Activated naive CD8-positive, alpha-beta T cell treated with anti-CD3 and anti-CD28 coated beads for 36 hours (primary cell): ENCODE results near the gene SAXO2. TPM values are rescaled to one million over a fixed set of nuclear protein-coding genes. Genes with fewer than 3 reads are reported as not detected.
"Not testable (repeated sequence)": the region's sequence is repeated elsewhere in the genome, so short reads cannot be mapped to it uniquely, and the experiment has no call there.

Source experiments
- DNase-seq: peaks from one replicate; pipeline ENCODE4 v3.0.0; 2021
- H3K27ac Mint-ChIP-seq: one replicate; pipeline ENCODE4 v1.8.0; 2022; ENCODE audit warnings: mild to moderate bottlenecking, moderate library complexity, mixed read lengths
- H3K27me3 Mint-ChIP-seq: one replicate; pipeline ENCODE4 v1.8.0; 2022; ENCODE audit warnings: mild to moderate bottlenecking, mixed read lengths
- H3K36me3 Mint-ChIP-seq: one replicate; pipeline ENCODE4 v1.8.0; 2021; ENCODE audit warnings: mild to moderate bottlenecking, mixed read lengths
- H3K4me1 Mint-ChIP-seq: one replicate; pipeline ENCODE4 v1.8.0; 2021; ENCODE audit warnings: mixed read lengths
- H3K4me3 Mint-ChIP-seq: one replicate; pipeline ENCODE4 v1.8.0; 2022; ENCODE audit warnings: mild to moderate bottlenecking, moderate library complexity, mixed read lengths
- H3K9me3 Mint-ChIP-seq: one replicate; pipeline ENCODE4 v1.8.0; 2022; ENCODE audit warnings: mixed read lengths
- total RNA-seq, 2 experiments: library from RNA; stranded (reverse); gene quantifications; one replicate each; pipeline ENCODE4 v1.2.3, GENCODE V29; 2021

SAXO2 gene
- total RNA-seq, 2 experiments from 2014 or later: 0.76 to 2.4 TPM

DNA sequence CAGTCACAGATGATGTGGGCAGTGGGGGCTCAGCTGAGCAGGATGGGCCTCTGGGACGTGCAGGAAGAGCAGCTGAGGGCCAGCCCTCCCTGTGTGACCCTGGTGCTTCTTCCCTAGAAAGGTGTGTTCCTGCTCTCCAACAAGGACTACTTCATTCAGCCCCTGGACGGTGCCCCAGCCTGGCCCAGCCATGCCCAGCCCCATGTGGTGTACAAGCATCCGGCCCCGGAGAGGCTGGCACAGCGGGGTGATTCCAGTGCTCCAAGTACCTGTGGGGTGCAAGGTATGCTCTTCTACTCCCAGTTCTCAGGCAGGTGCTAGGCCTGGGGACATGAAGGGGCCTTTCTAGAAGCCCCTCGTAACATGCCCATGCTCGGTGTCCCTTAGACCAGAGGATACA, 38.3 kb downstream of the SAXO2 start:
- H3K4me3 Mint-ChIP-seq: no peak overlapping the region
- no peaks in the 10 kb centered on the region for H3K27me3 Mint-ChIP-seq
- H3K27ac Mint-ChIP-seq: no peak overlapping the region
- H3K4me1 Mint-ChIP-seq: peaks cover 12% of the 10 kb centered on the region
- no peak for DNase-seq
- no peaks in the 10 kb centered on the region for H3K9me3 Mint-ChIP-seq
- no peaks in the 10 kb centered on the region for H3K36me3 Mint-ChIP-seq

DNA sequence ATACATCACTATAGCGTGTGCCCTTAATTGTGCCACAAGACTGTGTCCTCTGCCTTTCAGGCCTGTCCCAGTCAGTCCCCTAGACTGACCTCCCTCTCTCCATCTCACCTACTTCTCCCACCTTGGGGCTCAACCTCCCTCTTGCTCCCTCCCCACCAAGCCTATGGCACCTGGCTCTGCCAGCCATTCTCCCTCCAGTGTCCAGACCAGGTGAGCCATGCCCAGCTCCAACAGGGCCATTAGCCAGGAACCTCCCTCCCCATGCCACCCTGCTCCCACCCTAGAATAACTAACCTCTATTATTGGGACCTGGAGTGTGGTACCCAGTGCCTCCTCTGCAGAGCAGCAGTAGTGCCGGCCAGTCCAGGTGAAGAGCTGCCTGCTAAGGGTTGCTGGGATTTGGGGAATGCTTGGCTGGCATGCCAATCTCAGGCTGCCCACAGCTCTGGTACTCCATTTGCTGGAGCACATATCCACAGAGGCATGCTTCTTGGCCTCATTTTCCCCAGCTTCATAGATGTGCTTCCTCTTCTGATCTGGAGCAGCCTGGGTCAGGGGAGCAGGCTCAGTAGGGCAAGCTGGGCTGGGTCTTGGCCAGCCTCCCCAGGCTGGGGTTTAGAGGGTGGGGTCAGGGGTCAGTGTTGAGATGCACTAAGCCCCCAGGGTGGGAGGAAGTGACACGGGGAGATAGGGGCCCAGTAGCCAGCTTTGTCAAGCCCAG, 38.8 kb downstream of the SAXO2 start:
- Mint-ChIP-seq H3K9me3 (no peaks in the 10 kb centered on the region), H3K4me3 (no peak overlapping the region), H3K36me3 (no peaks in the 10 kb centered on the region), H3K27ac (no peak overlapping the region), H3K4me1 (peaks cover 12% of the 10 kb centered on the region), H3K27me3 (no peaks in the 10 kb centered on the region)
- DNase-seq: no peak

DNA sequence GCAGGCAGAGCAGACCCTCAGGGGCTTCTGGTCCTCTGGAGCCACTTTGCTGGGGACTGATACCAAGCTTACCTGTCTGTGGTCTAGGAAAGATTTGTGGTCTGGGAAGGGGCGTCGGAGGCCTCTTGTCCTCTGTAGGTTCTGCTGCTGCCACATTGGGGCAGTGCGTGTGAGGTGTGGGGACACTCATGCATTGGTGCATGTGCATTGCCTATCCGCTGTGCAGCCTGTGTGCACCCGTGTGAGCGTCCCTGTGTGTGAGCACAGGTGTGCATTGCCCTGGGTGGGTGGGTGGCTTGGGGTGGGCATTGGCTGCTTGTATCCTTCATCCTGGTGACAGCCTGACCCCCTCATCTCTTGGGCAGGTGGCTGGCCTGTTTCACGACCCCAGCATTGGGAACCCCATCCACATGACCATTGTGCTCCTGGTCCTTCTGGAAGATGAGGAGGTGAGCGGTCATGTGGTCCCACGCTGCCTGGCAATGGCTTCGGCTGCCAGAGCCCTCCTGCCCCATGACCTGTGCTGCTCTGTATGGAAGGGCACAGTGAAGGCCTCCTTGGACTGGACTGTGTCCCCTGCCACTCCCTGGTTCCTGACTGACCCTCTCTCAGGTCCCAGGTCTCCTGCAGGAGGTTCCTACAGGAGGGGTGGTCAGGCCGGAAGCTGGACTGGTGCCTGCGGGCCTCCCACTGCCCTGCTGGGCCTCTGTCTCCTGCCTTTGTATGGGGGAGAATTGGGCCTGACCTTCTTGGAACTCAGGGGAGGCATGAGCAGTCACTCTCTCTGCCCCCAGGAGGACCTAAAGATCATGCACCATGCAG, 41.5 kb downstream of the SAXO2 start:
- H3K27me3 Mint-ChIP-seq: no peaks in the 10 kb centered on the region
- no peak overlapping the region for H3K4me3 Mint-ChIP-seq

DNA sequence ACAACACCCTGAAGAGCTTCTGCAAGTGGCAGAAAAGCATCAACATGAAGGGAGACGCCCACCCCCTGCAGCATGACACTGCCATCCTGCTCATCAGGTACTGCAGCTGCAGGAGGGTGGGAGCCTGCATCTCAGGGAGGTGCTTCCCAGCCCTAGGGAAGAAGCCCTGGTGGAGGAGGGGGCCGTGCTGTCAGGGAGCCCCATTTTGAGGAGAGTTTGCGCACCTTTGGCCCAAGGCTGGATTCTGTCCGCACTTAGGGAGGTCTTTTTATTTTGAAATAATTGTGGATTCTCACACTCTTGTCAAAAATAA, 42.1 kb downstream of the SAXO2 start:
- no peak for DNase-seq
- H3K4me1 Mint-ChIP-seq: no peaks in the 10 kb centered on the region

More for the DNA sequence above, 41.5 kb downstream of the SAXO2 start:
- Mint-ChIP-seq H3K36me3 (no peaks in the 10 kb centered on the region), H3K27ac (no peak overlapping the region), H3K9me3 (no peaks in the 10 kb centered on the region), H3K4me1 (no peaks in the 10 kb centered on the region)
- DNase-seq: no peak

DNA sequence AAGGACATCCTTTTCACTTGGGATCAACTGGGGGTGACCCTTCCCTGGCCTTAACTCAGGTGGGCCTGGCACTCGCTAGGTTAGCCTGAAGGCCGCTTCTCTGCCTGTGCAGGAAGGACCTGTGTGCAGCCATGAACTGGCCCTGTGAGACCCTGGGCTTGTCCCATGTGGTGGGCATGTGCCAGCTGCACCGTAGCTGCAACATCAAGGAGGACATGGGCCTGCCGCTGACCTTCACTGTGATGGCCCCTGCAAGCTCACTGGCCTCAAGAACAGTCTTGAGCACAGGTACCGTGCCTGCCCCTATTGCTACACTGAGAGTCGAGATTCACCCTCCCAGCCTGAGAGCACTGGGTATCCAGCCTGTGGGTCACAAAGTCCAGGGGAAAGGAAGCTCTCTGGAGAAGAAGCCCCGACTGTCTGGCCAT, 43.0 kb downstream of the SAXO2 start:
- DNase-seq: no peak
- no peaks in the 10 kb centered on the region for H3K4me1 Mint-ChIP-seq
- no peak overlapping the region for H3K4me3 Mint-ChIP-seq
- no peaks in the 10 kb centered on the region for H3K27me3 Mint-ChIP-seq
- H3K36me3 Mint-ChIP-seq: peaks cover 4% of the 10 kb centered on the region
- H3K9me3 Mint-ChIP-seq: peaks cover 3% of the 10 kb centered on the region
- H3K27ac Mint-ChIP-seq: no peak overlapping the region

More for the DNA sequence above, 42.1 kb downstream of the SAXO2 start:
- no peaks in the 10 kb centered on the region for H3K36me3 Mint-ChIP-seq
- H3K27me3 Mint-ChIP-seq: no peaks in the 10 kb centered on the region
- no peak overlapping the region for H3K4me3 Mint-ChIP-seq
- H3K27ac Mint-ChIP-seq: no peak overlapping the region
- H3K9me3 Mint-ChIP-seq: no peaks in the 10 kb centered on the region

DNA sequence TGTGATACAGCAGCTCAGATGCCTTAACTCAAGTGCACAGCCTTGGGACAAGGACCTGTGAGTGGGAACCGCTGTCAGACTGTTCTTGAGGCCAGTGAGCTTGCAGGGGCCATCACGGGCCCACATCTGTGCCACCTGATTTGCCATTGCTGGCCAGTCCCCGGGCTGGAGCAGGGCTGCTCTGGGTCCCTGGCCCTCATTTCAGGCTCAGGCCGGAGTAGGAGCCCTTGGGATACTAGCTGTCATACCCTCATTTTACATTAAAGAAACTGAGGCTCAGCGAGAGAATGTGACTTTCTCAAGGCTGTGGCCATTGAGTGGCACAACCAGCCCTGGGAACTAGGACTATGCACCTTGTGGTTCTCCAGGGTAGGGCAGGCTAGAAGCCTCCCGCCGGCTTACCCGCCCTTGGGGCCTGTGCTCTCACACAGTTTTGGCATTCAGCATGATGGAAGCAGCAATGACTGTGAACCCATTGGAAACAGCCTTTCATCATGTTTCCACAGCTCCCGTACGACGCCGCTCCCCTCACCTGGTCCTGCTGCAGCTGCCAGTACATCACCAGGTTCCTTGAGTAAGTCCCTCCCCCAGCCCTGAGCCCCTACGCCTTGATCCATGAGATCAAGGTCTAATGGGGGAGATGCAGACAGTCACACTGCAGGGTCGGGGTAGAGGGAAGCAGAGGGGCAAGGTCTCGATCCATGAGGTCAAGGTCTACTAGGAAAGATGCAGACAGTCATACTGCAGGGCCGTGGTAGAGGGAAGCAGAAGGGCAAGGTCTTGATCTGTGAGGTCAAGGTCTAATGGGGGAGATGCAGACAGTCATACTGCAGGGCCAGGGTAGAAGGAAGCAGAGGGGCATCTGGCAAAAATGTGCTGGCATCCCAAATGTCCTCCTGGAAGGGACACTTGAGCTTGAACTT, 44.4 kb downstream of the SAXO2 start:
- DNase-seq: no peak
- H3K27ac Mint-ChIP-seq: no peak overlapping the region
- H3K4me1 Mint-ChIP-seq: no peaks in the 10 kb centered on the region
- no peak overlapping the region for H3K4me3 Mint-ChIP-seq
- H3K36me3 Mint-ChIP-seq: peaks cover 8% of the 10 kb centered on the region
- H3K27me3 Mint-ChIP-seq: no peaks in the 10 kb centered on the region
- H3K9me3 Mint-ChIP-seq: peaks cover 3% of the 10 kb centered on the region

DNA sequence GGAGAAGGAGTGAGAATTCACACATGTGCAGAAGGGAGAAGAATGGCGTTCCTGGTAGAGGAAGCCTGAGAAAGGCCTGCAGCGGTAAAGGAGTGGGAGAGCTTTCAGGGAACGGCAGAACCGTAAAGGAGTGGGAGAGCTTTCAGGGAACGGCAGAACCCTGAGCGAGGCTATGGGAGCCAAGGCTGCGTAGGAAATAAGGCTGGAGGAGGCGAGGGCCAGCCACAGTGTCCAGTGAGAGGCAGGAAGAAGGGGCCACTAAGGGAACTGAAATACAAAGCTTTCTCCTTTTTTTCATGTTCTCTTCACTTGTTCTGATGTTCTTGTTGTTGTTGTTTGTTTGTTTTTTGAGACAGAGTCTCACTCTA, 45.1 kb downstream of the SAXO2 start:
- Mint-ChIP-seq H3K4me3 (no peak overlapping the region), H3K4me1 (no peaks in the 10 kb centered on the region), H3K36me3 (peaks cover 8% of the 10 kb centered on the region), H3K9me3 (peaks cover 3% of the 10 kb centered on the region), H3K27ac (no peak overlapping the region), H3K27me3 (no peaks in the 10 kb centered on the region)
- no peak for DNase-seq

DNA sequence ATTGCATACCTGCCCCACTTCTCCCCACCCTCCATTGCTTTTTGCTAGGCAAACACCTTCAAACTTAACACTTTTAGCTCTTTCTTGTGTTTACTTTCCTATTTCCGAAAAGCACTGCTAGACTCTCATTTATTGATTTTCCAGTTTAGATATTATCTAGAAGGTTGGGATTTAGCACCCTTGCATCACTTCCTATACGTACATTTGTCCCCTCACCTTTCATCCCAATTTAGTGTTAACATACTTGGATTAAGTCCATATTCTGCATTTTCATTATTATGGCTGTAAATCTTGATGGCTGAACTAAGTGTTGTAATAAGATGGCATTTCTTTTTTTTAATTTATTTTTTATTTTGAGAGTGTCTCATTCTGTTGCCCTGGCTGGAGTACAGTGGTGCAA, 47.2 kb downstream of the SAXO2 start:
- DNase-seq: no peak
- H3K4me3 Mint-ChIP-seq: no peak overlapping the region
- H3K27ac Mint-ChIP-seq: no peak overlapping the region
- peaks cover 8% of the 10 kb centered on the region for H3K36me3 Mint-ChIP-seq
- peaks cover 3% of the 10 kb centered on the region for H3K9me3 Mint-ChIP-seq
- H3K27me3 Mint-ChIP-seq: no peaks in the 10 kb centered on the region
- H3K4me1 Mint-ChIP-seq: no peaks in the 10 kb centered on the region

DNA sequence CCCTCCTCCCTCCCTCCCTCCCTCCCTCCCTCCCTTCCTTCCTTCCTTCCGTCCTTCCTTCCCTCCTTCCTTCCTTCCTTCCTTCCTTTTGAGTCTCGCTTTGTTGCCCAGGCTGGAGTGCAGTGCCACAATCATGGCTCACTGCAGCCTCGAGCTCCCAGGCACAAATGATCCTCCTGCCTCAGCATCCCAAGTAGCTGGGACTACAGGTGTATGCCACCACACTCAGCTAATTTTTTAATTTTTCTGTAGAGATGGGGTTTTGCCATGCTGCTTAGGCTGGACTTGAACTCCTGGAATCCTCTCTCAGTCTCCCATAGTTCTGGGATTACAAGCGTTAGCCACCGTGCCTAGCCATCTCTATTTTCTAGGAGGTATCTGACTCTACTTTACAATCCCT, 48.7 kb downstream of the SAXO2 start:
- not testable (repeated sequence) for H3K27me3 Mint-ChIP-seq, H3K36me3 Mint-ChIP-seq, H3K9me3 Mint-ChIP-seq, DNase-seq, H3K4me3 Mint-ChIP-seq, H3K4me1 Mint-ChIP-seq, H3K27ac Mint-ChIP-seq

DNA sequence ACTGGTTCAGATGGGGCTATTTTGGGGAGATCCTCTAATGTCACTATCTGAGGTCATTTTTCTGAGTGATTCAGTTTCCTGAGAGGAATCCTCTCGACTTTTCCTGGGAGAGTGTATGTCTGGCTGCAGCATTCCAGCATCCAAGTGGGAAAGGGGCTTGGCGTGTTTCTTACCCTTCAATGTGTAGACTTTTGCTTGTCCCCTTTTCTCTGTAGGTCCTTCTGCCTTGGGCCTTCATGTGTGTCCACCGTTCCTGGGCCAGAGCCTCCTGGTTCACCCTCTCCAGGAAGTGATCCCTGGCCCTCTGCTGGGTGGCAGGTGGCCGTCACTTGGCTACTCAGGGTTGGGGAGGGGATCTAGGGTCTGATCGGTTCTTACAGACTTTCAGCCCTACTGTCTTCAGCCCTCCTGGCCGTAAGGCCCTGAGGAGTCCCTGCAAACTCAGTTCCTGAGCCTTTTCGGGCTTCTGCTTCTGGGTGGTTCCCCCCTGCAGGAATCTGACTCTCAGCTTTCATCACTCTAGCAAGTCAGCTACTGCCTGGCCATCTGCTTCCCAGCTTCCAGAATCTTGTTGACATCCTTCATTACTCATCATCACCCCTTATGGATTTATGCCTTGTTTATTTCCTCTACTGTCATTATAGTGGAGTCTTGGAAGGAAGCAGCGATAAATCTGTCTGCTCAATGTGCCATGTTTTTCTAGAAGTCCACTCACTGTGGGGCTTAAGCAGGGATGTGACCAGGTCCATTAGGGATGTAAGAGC, 50.1 kb downstream of the SAXO2 start:
- H3K27me3 Mint-ChIP-seq: no peaks in the 10 kb centered on the region
- peaks cover 3% of the 10 kb centered on the region for H3K9me3 Mint-ChIP-seq
- H3K4me3 Mint-ChIP-seq: no peak overlapping the region
- no peak for DNase-seq
- no peaks in the 10 kb centered on the region for H3K4me1 Mint-ChIP-seq
- H3K36me3 Mint-ChIP-seq: peaks cover 8% of the 10 kb centered on the region
- H3K27ac Mint-ChIP-seq: no peak overlapping the region

DNA sequence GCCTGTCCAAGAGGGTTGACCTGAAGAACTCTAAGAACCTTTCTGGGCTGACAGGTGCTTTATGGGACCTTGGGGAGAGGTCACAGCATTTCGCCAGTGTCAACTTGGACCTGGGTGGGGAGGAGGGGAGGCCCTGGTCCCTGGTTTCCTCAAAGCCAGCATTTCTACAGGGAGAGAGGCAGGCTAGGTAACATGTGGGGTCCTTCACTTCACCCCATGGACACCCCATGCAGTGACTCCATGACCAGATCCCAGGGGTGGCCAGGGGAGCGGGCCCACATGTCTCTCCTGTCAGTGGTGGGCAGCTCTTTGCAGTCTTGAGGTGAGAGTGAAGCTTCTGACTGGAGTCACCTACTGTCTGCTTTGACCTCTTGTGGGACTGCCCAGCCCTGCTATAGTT, 50.8 kb downstream of the SAXO2 start:
- no peak for DNase-seq
- Mint-ChIP-seq H3K9me3 (peaks cover 3% of the 10 kb centered on the region), H3K36me3 (peaks cover 8% of the 10 kb centered on the region), H3K27me3 (no peaks in the 10 kb centered on the region), H3K27ac (no peak overlapping the region), H3K4me3 (no peak overlapping the region), H3K4me1 (no peaks in the 10 kb centered on the region)

DNA sequence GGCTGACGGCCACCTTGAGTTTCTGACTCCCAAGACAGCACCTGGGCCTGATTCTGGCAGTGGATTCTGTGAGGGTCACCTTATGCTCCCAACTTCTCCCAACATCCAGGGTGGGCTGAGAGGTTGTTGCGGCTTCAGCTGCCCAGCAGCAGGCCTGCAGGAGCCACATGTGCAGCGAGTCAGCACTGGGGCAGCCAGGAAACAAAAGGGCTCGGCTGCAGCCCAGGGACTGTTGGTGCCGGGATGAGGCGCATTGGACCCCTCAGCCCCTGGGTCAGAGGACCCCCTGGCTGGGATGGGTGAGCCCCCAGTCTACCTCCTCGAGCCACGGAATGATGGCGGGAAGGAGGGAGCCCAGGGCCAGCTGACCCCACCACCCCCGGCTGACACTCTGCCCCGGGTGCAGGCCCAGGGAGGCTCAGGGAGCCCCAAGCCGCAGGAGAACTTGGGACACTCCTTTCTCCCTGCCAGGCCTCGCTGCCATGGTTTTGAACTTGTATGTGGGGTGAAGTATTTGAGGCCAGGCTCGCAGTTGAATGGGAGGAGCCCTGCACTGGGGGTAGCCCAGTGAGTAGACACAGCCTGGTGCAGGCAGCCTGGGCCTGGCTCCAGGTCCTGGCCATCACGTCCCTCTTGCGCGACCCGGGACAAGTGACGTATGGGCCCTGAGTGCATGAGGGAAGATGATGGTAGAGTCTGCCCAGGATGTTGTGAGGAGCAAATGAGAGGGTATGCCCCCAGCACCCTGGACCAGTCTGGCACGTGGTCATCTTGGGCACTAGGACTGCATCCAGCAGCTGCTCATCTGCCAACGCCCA, 51.5 kb downstream of the SAXO2 start:
- DNase-seq, H3K36me3 Mint-ChIP-seq, H3K9me3 Mint-ChIP-seq, H3K4me3 Mint-ChIP-seq, H3K27ac Mint-ChIP-seq, H3K4me1 Mint-ChIP-seq, H3K27me3 Mint-ChIP-seq: not testable (repeated sequence)

DNA sequence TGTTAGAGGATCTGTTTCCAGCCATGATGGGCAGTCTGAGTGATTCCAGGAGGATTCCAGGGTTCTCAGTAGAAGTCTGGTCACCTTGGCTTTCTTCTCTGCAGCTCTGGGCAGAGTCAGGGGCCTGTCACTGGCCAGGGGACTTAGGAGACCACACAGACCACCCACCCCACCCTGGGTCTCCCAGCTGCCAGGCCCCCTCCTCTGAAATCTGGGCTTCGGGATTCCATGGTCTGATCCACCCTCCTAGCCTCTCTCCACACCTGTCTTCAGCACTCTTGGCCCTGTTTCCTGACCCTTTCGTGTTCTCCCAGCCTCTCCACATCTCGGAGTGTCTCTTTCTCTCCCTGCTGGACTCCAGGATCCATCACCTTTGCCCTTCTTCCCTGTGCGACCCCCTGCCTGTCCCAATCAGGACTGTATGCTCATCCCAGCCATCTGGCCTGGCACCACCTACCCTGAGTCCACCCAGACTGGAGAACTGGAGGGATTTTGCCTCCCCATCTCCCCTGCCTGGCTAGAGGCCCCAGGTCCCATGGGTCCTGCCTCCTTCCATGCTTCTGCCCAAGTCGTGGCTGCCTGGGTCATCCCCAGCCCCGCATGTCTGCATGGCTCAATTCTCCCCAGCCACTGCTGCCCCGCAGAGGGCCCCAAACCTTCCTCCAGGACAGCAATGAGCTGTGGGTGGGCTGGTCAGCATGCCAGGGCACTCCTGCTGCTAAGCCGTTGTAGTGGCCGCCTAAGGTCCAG, 52.3 kb downstream of the SAXO2 start:
- Mint-ChIP-seq H3K9me3 (peaks cover 3% of the 10 kb centered on the region), H3K4me1 (no peaks in the 10 kb centered on the region), H3K36me3 (peaks cover 8% of the 10 kb centered on the region), H3K27ac (no peak overlapping the region), H3K4me3 (no peak overlapping the region), H3K27me3 (no peaks in the 10 kb centered on the region)
- no peak for DNase-seq
